SU-DHL-6 (cell line): Measurements from ENCODE around the gene DOCK1.

ENCODE experiments used
- CTCF ChIP-seq: fragments of 200-600 bp; sonication (generic); IDR thresholded peaks from one replicate; pipeline ENCODE4 v1.5.1; 2017; ENCODE audit warnings: antibody characterized with exemption, mild to moderate bottlenecking, low read length, moderate library complexity; ENCODE audit not compliant: insufficient read depth, poor library complexity, severe bottlenecking
- EZH2phosphoT487 ChIP-seq: fragments of 200-600 bp; sonication (generic), shearing (Covaris generic); conservative IDR thresholded peaks from 2 replicates; pipeline ENCODE4 v1.6.1; 2018; ENCODE audit warnings: mild to moderate bottlenecking, antibody characterized with exemption, low read length, moderate library complexity, mixed read lengths

- TF ChIP-seq CTCF, result no peak
- no peak for TF ChIP-seq EZH2phosphoT487
Measured at GRCh38 chr10:127184582-127184981, 279.4 kb downstream of the DOCK1 start.
